OCI-LY1 (cell line): ENCODE results near the gene FOXQ1.

Experiments
- H2AFZ ChIP-seq: fragments of 200-600 bp; sonication (generic), shearing (Covaris generic); 2 replicates; pipeline ENCODE4 v1.6.0; 2014; ENCODE audit warnings: antibody characterized with exemption, mild to moderate bottlenecking, low read length
- H3F3A ChIP-seq: fragments of 200-600 bp; sonication (generic), shearing (Covaris generic); 2 replicates; pipeline ENCODE4 v1.6.0; 2014; ENCODE audit warnings: mild to moderate bottlenecking, antibody characterized with exemption, low read length, moderate library complexity; ENCODE audit not compliant: insufficient read depth
- H3K27ac ChIP-seq: fragments of 200-600 bp; sonication (generic); 2 replicates; pipeline ENCODE4 v1.5.1; 2014; ENCODE audit warnings: low read length, mixed run types, mild to moderate bottlenecking, low read depth; ENCODE audit not compliant: poor library complexity, severe bottlenecking
- H3K27me3 ChIP-seq: fragments of 200-600 bp; sonication (generic); 2 replicates; pipeline ENCODE4 v1.6.0; 2014; ENCODE audit warnings: antibody characterized with exemption, mild to moderate bottlenecking, low read length, moderate library complexity; ENCODE audit not compliant: insufficient read depth
- H3K36me3 ChIP-seq: fragments of 200-600 bp; sonication (generic); 2 replicates; pipeline ENCODE4 v1.6.1; 2014; ENCODE audit warnings: mild to moderate bottlenecking, antibody characterized with exemption, low read length, moderate library complexity, mixed read lengths; ENCODE audit not compliant: insufficient read depth
- H3K4me1 ChIP-seq: fragments of 200-600 bp; sonication (generic); 2 replicates; pipeline ENCODE4 v1.5.1; 2014; ENCODE audit warnings: mild to moderate bottlenecking, low read length, moderate library complexity; ENCODE audit not compliant: insufficient read depth, severe bottlenecking
- H3K4me2 ChIP-seq: fragments of 200-600 bp; sonication (generic), shearing (Covaris generic); 2 replicates; pipeline ENCODE4 v1.6.1; 2014; ENCODE audit warnings: low read length
- H3K4me3 ChIP-seq: fragments of 200-600 bp; sonication (generic); 2 replicates; pipeline ENCODE4 v1.5.1; 2014; ENCODE audit warnings: low read length, low read depth, mild to moderate bottlenecking, mixed read lengths; ENCODE audit not compliant: poor library complexity, severe bottlenecking
- H3K79me2 ChIP-seq: fragments of 200-600 bp; shearing (Covaris generic); 2 replicates; pipeline ENCODE4 v1.6.1; 2016; ENCODE audit warnings: mixed run types, low read length, mixed read lengths; ENCODE audit not compliant: insufficient read depth
- H3K9ac ChIP-seq: fragments of 200-600 bp; sonication (generic), shearing (Covaris generic); 2 replicates; pipeline ENCODE4 v1.6.1; 2014; ENCODE audit warnings: mild to moderate bottlenecking, low read length, mixed read lengths
- H3K9me2 ChIP-seq: fragments of 200-600 bp; sonication (generic), shearing (Covaris generic); 2 replicates; pipeline ENCODE4 v1.6.1; 2014; ENCODE audit warnings: low read depth, mild to moderate bottlenecking, low read length, mixed read lengths
- H3K9me3 ChIP-seq: fragments of 200-600 bp; shearing (Covaris generic); 2 replicates; pipeline ENCODE4 v1.6.1; 2014; ENCODE audit warnings: low read length, mixed read lengths
- H4K20me1 ChIP-seq: fragments of 200-600 bp; sonication (generic), shearing (Covaris generic); 2 replicates; pipeline ENCODE4 v1.6.0; 2016; ENCODE audit warnings: mild to moderate bottlenecking, low read length; ENCODE audit not compliant: insufficient read depth
- CTCF ChIP-seq: fragments of 200-600 bp; sonication (generic), shearing (Covaris generic); IDR thresholded peaks from 2 replicates; pipeline ENCODE4 v1.5.1; 2017; ENCODE audit warnings: mild to moderate bottlenecking, antibody characterized with exemption, low read length, moderate library complexity, mixed read lengths
- EZH2 ChIP-seq: fragments of 200-600 bp; sonication (generic), shearing (Covaris generic); IDR thresholded peaks from 2 replicates; pipeline ENCODE4 v1.8.0; 2017; ENCODE audit warnings: borderline replicate concordance, mixed run types, mild to moderate bottlenecking, antibody characterized with exemption, low read length, moderate library complexity, mixed read lengths

Gene FOXQ1

GRCh38 chr6:1311400-1312202 is at the start of gene FOXQ1:
FOXQ1 (plus strand) TSS chr6:1312098; CDS start chr6:1312705, 607 bp downstream.
- Histone ChIP-seq H4K20me1 (no peaks in the 10 kb centered on the region), H3K79me2 (no peaks in the 10 kb centered on the region), H3K4me1 (no peaks in the 10 kb centered on the region), H3K27me3 (no peaks in the 10 kb centered on the region), H2AFZ (no peak within 1 kb of the TSS), H3K27ac (no peak within 1 kb of the TSS), H3K36me3 (no peaks in the 10 kb centered on the region), H3K9me3 (no peaks in the 10 kb centered on the region; the same call in 1 of the 2 replicates), H3K4me3 (no peak within 1 kb of the TSS), H3K9me2 (no peaks in the 10 kb centered on the region), H3F3A (no peaks in the 10 kb centered on the region), H3K9ac (no peak within 1 kb of the TSS), H3K4me2 (no peak within 1 kb of the TSS)
- TF ChIP-seq EZH2 (no peak), CTCF (no peak)

DNA sequence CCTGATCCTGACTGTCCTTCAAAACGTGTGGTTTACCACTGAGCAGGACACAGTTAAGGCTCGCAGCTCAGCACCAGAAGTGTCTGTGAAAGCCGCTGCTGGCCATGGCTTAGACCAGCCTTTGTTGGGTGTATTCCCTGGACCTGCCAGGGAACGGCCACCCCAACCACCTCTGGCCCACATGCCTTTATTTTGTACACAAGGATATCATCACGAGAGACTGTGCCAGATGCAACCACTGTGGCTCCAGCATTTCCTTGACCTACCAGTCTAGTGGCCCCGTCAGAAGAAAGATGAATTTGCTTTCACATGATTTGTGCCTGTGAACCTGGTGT is 49.2 kb upstream of the FOXQ1 start:
- no peaks in the 10 kb centered on the region for H4K20me1 ChIP-seq
- no peaks in the 10 kb centered on the region for H3K4me1 ChIP-seq
- TF ChIP-seq CTCF (no peak), EZH2 (no peak)
- no peak overlapping the region for H3K9ac ChIP-seq
- no peak overlapping the region for H3K4me3 ChIP-seq
- H3K9me3 ChIP-seq: no peaks in the 10 kb centered on the region
- H3K36me3 ChIP-seq: no peaks in the 10 kb centered on the region
- H2AFZ ChIP-seq: no peak overlapping the region
- H3K27ac ChIP-seq: no peak overlapping the region
- H3K79me2 ChIP-seq: no peaks in the 10 kb centered on the region
- H3K27me3 ChIP-seq: no peaks in the 10 kb centered on the region
- H3K4me2 ChIP-seq: no peak overlapping the region
- H3F3A ChIP-seq: no peaks in the 10 kb centered on the region
- H3K9me2 ChIP-seq: no peaks in the 10 kb centered on the region

GRCh38 chr6:1263039-1263849 is 48.7 kb upstream of the FOXQ1 start:
- Histone ChIP-seq H3K4me1 (no peaks in the 10 kb centered on the region), H3K9me3 (no peaks in the 10 kb centered on the region), H3K79me2 (no peaks in the 10 kb centered on the region), H3K4me2 (no peak overlapping the region), H2AFZ (no peak overlapping the region), H3K27me3 (no peaks in the 10 kb centered on the region), H3F3A (no peaks in the 10 kb centered on the region), H3K36me3 (no peaks in the 10 kb centered on the region), H4K20me1 (no peaks in the 10 kb centered on the region), H3K9ac (no peak overlapping the region), H3K9me2 (no peaks in the 10 kb centered on the region), H3K4me3 (no peak overlapping the region), H3K27ac (no peak overlapping the region)
- no peak for TF ChIP-seq CTCF
- TF ChIP-seq EZH2: no peak
